ENCODE results near the gene CD27. TPM values are rescaled to one million over a fixed set of nuclear protein-coding genes. Genes with fewer than 3 reads are reported as not detected.
A peak's percentile ranks its signal among the peaks of the same experiment; 100 is the strongest.

CD27 gene
- total RNA-seq, result under 1 TPM in 2 of 4 donors, not detected in 2; 0.44 to 0.63 TPM

DNA sequence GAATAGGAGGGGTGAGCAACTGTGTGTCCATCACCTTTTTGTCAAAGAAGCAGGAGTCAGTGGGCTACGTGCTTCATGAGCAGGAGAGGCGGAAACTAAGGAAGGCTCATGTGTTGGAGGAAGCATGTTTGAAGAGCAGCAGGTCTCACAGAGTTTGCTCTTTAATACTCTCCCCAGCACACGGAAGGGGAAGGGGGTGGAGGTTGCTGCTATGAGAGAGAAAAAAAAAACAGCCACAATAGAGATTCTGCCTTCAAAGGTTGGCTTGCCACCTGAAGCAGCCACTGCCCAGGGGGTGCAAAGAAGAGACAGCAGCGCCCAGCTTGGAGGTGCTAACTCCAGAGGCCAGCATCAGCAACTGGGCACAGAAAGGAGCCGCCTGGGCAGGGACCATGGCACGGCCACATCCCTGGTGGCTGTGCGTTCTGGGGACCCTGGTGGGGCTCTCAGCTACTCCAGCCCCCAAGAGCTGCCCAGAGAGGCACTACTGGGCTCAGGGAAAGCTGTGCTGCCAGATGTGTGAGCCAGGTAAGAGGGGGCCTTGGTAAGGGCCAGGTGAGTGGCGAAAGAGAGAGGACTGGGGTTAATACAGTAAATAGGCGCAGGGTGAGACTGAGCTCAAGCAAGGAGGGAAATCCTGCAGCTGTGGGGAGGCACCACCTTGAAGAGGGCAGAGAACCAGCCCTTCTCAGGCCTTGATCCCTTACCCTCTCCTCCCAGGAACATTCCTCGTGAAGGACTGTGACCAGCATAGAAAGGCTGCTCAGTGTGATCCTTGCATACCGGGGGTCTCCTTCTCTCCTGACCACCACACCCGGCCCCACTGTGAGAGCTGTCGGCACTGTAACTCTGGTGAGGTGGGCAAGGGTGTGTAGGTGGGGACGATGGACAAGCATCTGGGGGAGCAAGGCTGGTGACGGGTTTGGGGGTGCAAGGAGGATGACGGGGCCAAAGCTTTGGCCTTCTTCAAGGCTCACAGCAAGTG is at the start of gene CD27:
Gene CD27 (plus strand): TSS at position 252 of the 985 bp plus-strand sequence. CDS start 141 bp downstream, at position 393.
- Histone ChIP-seq H3K36me3 (peaks cover 0 to 81% (median 0%) of the 10 kb centered on the region in 3 donors), H3K4me3 (peak within 1 kb of the TSS in 1 of 4 donors; percentile 40), H3K27ac (peak within 1 kb of the TSS in 1 of 4 donors; percentile 68), H3K4me1 (peaks cover 0 to 4% (median 1%) of the 10 kb centered on the region in 4 donors), H3K27me3 (no peaks in the 10 kb centered on the region), H3K9me3 (no peaks in the 10 kb centered on the region)
- no peak for TF ChIP-seq POLR2A (IDR thresholded peaks at IDR 0.05)
- TF ChIP-seq, protein P1, sequence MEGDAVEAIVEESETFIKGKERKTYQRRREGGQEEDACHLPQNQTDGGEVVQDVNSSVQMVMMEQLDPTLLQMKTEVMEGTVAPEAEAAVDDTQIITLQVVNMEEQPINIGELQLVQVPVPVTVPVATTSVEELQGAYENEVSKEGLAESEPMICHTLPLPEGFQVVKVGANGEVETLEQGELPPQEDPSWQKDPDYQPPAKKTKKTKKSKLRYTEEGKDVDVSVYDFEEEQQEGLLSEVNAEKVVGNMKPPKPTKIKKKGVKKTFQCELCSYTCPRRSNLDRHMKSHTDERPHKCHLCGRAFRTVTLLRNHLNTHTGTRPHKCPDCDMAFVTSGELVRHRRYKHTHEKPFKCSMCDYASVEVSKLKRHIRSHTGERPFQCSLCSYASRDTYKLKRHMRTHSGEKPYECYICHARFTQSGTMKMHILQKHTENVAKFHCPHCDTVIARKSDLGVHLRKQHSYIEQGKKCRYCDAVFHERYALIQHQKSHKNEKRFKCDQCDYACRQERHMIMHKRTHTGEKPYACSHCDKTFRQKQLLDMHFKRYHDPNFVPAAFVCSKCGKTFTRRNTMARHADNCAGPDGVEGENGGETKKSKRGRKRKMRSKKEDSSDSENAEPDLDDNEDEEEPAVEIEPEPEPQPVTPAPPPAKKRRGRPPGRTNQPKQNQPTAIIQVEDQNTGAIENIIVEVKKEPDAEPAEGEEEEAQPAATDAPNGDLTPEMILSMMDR (IDR thresholded peaks at IDR 0.05), result no peak
- TF ChIP-seq EP300 (IDR thresholded peaks at IDR 0.05), result no peak
- DNase-seq (ENCODE audit: low spot score in 2 of 2), result no peak
- WGBS, 2 donors, result 83 to 84% methylated on average over 16 of the region's 16 CpGs

DNA sequence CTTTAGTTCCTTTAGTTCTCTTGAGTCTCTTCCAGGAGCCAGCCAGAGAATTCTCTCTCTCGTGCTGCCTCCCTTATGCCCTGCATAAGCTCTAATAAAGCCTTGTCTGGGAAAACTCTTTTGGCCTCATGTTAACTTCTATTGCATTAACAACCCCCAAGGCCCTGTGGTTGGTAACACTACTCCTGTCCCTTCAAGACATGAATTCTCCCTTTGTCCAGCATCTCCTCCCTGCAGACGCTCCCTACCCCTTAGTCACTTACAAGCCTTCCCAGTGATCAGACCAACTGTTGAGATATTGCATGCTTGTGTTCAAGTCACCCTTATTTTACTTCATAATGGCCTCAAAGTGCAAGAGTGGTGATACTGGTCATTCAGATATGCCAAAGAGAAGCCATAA is 48.7 kb upstream of the CD27 start:
- DNase-seq (ENCODE audit: low spot score in 2 of 2), result no peak
- WGBS, 2 donors, result 49% methylated on average over 2 of the region's 2 CpGs

DNA sequence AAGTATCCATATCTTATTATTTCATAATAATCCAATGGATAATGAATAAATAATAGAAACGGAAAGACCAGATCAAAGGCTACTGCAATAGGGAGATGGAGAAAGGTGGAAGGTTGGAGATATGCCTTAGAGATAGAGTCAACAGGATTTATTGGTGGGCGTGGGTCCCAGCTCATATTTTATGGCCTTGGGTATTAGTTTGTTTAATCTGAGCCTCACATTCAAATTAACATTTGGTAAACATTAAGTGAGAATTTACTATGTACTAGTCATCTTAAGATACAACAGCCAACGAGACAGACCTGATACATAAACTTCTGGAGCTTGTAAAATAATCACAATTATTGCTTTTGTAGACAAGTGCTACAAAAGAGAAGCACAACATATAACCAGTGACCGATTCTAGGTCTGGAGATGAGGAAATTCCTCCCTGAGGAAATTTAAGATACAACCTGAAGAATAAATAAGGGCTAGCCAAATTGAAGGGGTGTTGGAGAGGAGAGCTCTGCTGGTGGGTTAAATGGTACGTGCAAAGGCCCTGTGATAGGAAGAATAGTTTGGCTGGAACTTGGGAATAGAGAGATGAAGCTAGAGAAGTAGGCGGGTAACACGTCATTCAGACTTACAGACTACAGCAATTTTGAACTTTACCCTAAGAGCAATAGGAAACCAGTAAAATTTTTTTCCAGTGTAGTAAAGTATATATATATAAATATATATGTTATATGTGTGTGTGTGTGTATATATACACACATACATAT is 44.7 kb upstream of the CD27 start:
- peaks cover 0 to 13% (median 0%) of the 10 kb centered on the region in 3 donors for H3K36me3 ChIP-seq
- H3K9me3 ChIP-seq, result no peaks in the 10 kb centered on the region
- WGBS, 2 donors, result 85 to 90% methylated on average over 7 of the region's 7 CpGs

More for the DNA sequence above, 48.7 kb upstream of the CD27 start:
- no peak for TF ChIP-seq EP300 (IDR thresholded peaks at IDR 0.05)
- Histone ChIP-seq H3K4me3 (no peak overlapping the region), H3K36me3 (peaks cover 0 to 49% (median 2%) of the 10 kb centered on the region in 3 donors), H3K4me1 (peaks cover 0 to 12% (median 5%) of the 10 kb centered on the region in 4 donors), H3K9me3 (no peaks in the 10 kb centered on the region), H3K27me3 (no peaks in the 10 kb centered on the region), H3K27ac (no peak overlapping the region)

DNA sequence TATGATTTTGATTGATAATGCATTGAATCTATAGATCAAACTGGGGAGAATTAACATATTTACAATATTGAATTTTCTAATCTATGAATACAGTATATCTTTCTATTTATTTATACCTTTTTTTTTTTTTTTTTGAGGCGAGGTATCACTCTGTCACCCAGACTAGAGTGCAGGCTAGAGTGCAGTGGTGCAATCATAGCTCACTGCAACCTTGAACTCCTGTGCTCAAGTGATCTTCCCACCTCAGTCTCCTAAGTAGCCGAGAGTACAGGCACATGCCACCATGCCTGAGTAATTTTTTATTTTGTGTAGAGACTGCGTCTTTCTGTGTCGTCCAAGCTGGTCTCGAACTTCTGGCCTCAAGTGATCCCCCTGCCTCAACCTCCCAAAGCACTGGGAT is 40.4 kb upstream of the CD27 start:
- Histone ChIP-seq H3K36me3 (peaks cover 0 to 6% (median 0%) of the 10 kb centered on the region in 3 donors), H3K27ac (no peak overlapping the region), H3K4me3 (no peak overlapping the region), H3K27me3 (no peaks in the 10 kb centered on the region), H3K4me1 (no peaks in the 10 kb centered on the region), H3K9me3 (no peaks in the 10 kb centered on the region)
- no peak for DNase-seq (ENCODE audit: low spot score in 2 of 2)
- WGBS, 2 donors, result 89 to 94% methylated on average over 5 of the region's 5 CpGs
- TF ChIP-seq, protein P1 (IDR thresholded peaks at IDR 0.05), result no peak
- TF ChIP-seq EP300 (IDR thresholded peaks at IDR 0.05) (no peak), POLR2A (IDR thresholded peaks at IDR 0.05) (no peak)

More for the DNA sequence above, 44.7 kb upstream of the CD27 start:
- Histone ChIP-seq H3K27me3 (no peaks in the 10 kb centered on the region), H3K4me1 (no peaks in the 10 kb centered on the region), H3K27ac (no peak overlapping the region), H3K4me3 (no peak overlapping the region)
- no peak for DNase-seq (ENCODE audit: low spot score in 2 of 2)
- TF ChIP-seq POLR2A (IDR thresholded peaks at IDR 0.05) (no peak), EP300 (IDR thresholded peaks at IDR 0.05) (no peak)
- TF ChIP-seq, protein P1 (IDR thresholded peaks at IDR 0.05), result no peak

DNA sequence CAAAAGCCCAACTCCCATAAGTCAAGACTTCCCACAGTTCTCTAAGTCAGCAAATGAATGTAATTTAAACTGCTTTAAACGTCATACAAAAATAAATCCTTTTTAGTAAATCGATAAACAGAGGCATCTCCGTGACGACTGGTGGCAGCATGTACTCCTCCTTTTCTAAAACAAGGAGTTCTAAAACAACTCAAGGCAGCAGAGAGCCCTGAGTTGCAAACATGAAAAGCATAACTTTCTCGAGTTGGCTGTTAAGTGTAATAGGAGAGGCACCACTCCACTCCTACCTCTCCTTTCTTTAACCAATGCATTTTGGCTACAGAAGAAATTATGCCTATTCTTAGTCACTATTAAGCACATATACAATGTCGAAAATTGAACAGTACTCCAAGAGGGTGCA is 38.8 kb upstream of the CD27 start:
- Histone ChIP-seq H3K9me3 (no peaks in the 10 kb centered on the region), H3K27me3 (no peaks in the 10 kb centered on the region), H3K4me1 (no peaks in the 10 kb centered on the region), H3K27ac (no peak overlapping the region), H3K36me3 (peaks cover 0 to 12% (median 0%) of the 10 kb centered on the region in 3 donors), H3K4me3 (no peak overlapping the region)
- no peak for DNase-seq (ENCODE audit: low spot score in 2 of 2)
- 79% methylated on average over 6 of the region's 6 CpGs for WGBS, 2 donors
- no peak for TF ChIP-seq EP300 (IDR thresholded peaks at IDR 0.05)

All from tibial nerve (tissue), 4 donors.